Upper lobe of right lung (tissue), 1 donor: ENCODE results near the gene POLR3G. TPM values are rescaled to one million over a fixed set of nuclear protein-coding genes. Genes with fewer than 3 reads are reported as not detected.

Experiments
- ATAC-seq: fragments of 200-7000 bp; cut with Tn5 transposase; one replicate; pipeline ENCODE4 v1.9.1; 2020; ENCODE audit warnings: mild to moderate bottlenecking, moderate library complexity
- DNase-seq: peaks from one replicate; pipeline ENCODE4 v3.0.0-alpha.2; 2020
- H3K27ac ChIP-seq: fragments of 200-600 bp; one replicate; pipeline ENCODE4 v1.8.0; 2022
- H3K27me3 ChIP-seq: fragments of 200-600 bp; one replicate; pipeline ENCODE4 v1.8.0; 2022; ENCODE audit warnings: mild to moderate bottlenecking
- H3K36me3 ChIP-seq: fragments of 200-600 bp; one replicate; pipeline ENCODE4 v1.8.0; 2022
- H3K4me1 ChIP-seq: fragments of 200-600 bp; one replicate; pipeline ENCODE4 v1.8.0; 2022
- H3K4me3 ChIP-seq: fragments of 200-600 bp; one replicate; pipeline ENCODE4 v1.8.0; 2022; ENCODE audit warnings: mild to moderate bottlenecking
- H3K9me3 ChIP-seq: fragments of 200-600 bp; one replicate; pipeline ENCODE4 v1.8.0; 2022
- CTCF ChIP-seq: fragments of 200-600 bp; IDR thresholded peaks from one replicate; pipeline ENCODE4 v1.8.0; 2022; ENCODE audit warnings: antibody characterized with exemption
- intact Hi-C: fragments of 100-400 bp; cut with DNase I; formaldehyde crosslinking; loops from one replicate; pipeline ENCODE4 v1.11.0; 2022
- total RNA-seq: library from RNA; stranded (reverse); fragmentation: NEBNext Ultra II Directional; extraction: Animal tissue kit (Norgen Biotek cat#: 25700); gene quantifications from one replicate; pipeline ENCODE4 v1.2.1, GENCODE V29; 2021
- donor health status: DM: no; HTN: yes; CAD: no; lungs with severe emphysema.

POLR3G gene
- total RNA-seq, 1 donor from 2014 or later: 0.93 TPM

- ATAC-seq (no peak), DNase-seq (no peak)
- Histone ChIP-seq H3K36me3 (no peaks in the 10 kb centered on the region), H3K27ac (no peak overlapping the region), H3K4me3 (no peak overlapping the region), H3K4me1 (peaks cover 8% of the 10 kb centered on the region), H3K27me3 (peaks cover 48% of the 10 kb centered on the region), H3K9me3 (no peaks in the 10 kb centered on the region)
- intact Hi-C loops: no loop called here
- TF ChIP-seq CTCF: no peak
Observed at GRCh38 chr5:90560771-90561170, 86.1 kb downstream of the POLR3G start.

- intact Hi-C loops: no loop called here
- Histone ChIP-seq H3K36me3 (no peaks in the 10 kb centered on the region), H3K4me1 (peaks cover 8% of the 10 kb centered on the region), H3K27me3 (peaks cover 42% of the 10 kb centered on the region), H3K27ac (no peak overlapping the region), H3K4me3 (no peak overlapping the region), H3K9me3 (no peaks in the 10 kb centered on the region)
- no peak for ATAC-seq
- no peak for TF ChIP-seq CTCF
- DNase-seq: no peak
Observed at GRCh38 chr5:90561766-90562165, 87.1 kb downstream of the POLR3G start.

GRCh38 chr5:90562341-90562740 is 87.7 kb downstream of the POLR3G start:
- no peak overlapping the region for H3K27ac ChIP-seq
- DNase-seq: no peak
- TF ChIP-seq CTCF: no peak

GRCh38 chr5:90563108-90563507 is 88.4 kb downstream of the POLR3G start:
- Histone ChIP-seq H3K27me3 (peaks cover 30% of the 10 kb centered on the region), H3K27ac (no peak overlapping the region), H3K4me3 (no peak overlapping the region), H3K4me1 (peaks cover 6% of the 10 kb centered on the region), H3K9me3 (no peaks in the 10 kb centered on the region), H3K36me3 (no peaks in the 10 kb centered on the region)
- DNase-seq (no peak), ATAC-seq (no peak)
- no peak for TF ChIP-seq CTCF
- intact Hi-C loops: no loop called here

More at GRCh38 chr5:90562341-90562740, 87.7 kb downstream of the POLR3G start:
- Histone ChIP-seq H3K4me3 (no peak overlapping the region), H3K27me3 (peaks cover 38% of the 10 kb centered on the region), H3K9me3 (no peaks in the 10 kb centered on the region), H3K4me1 (peaks cover 8% of the 10 kb centered on the region), H3K36me3 (no peaks in the 10 kb centered on the region)
- intact Hi-C loops: no loop called here
- no peak for ATAC-seq

Other genes starting within 250 kb of the POLR3G start
- gene CETN3, start 65.1 kb upstream of the POLR3G start, total RNA-seq: 20.6 TPM
- 4.5 TPM for gene MBLAC2, start 93 bp upstream of the POLR3G start, total RNA-seq
- 21.0 TPM for gene LYSMD3, start 54.7 kb downstream of the POLR3G start, total RNA-seq
- gene ADGRV1, start 83.9 kb downstream of the POLR3G start, total RNA-seq: 47.1 TPM